HG03280 (cell line): ENCODE measurements around the gene TMEM108.

Source experiments
- ATAC-seq: cut with Tn5 transposase; IDR thresholded peaks from one replicate; pipeline ENCODE4 v1.9.1; 2021; ENCODE audit warnings: mild to moderate bottlenecking, moderate library complexity; ENCODE audit not compliant: unreplicated experiment

Gene TMEM108

GRCh38 chr3:133445108-133445507 is 406.9 kb downstream of the TMEM108 start:
- no peak for ATAC-seq
